Measurements from ENCODE around the gene CCDC154.

Gene CCDC154

GRCh38 chr16:1466054-1466453 lies 21.7 kb upstream of the CCDC154 start:
- no peak overlapping the region for H3K4me3 ChIP-seq (ENCODE audit: control insufficient read depth, low read depth, low read length)
- DNase-seq (ENCODE audit: low read depth), result no peak
- no peak for TF ChIP-seq CTCF (conservative IDR thresholded peaks at IDR 0.05; ENCODE audit: control insufficient read depth, insufficient read depth, low read depth, low read length)

- no peak for TF ChIP-seq CTCF (conservative IDR thresholded peaks at IDR 0.05; ENCODE audit: control insufficient read depth, insufficient read depth, low read depth, low read length)
- DNase-seq (ENCODE audit: low read depth), result no peak
- H3K4me3 ChIP-seq (ENCODE audit: control insufficient read depth, low read depth, low read length), result no peak overlapping the region
Observed at GRCh38 chr16:1465567-1465915, 21.2 kb upstream of the CCDC154 start.

GRCh38 chr16:1464894-1465566 lies 20.7 kb upstream of the CCDC154 start:
- no peak for TF ChIP-seq CTCF (conservative IDR thresholded peaks at IDR 0.05; ENCODE audit: control insufficient read depth, insufficient read depth, low read depth, low read length)
- H3K4me3 ChIP-seq (ENCODE audit: control insufficient read depth, low read depth, low read length), result no peak overlapping the region
- DNase-seq (ENCODE audit: low read depth), result no peak

- H3K4me3 ChIP-seq (ENCODE audit: control insufficient read depth, low read depth, low read length), result no peak overlapping the region
- no peak for TF ChIP-seq CTCF (conservative IDR thresholded peaks at IDR 0.05; ENCODE audit: control insufficient read depth, insufficient read depth, low read depth, low read length)
- no peak for DNase-seq (ENCODE audit: low read depth)
Observed at GRCh38 chr16:1464196-1464893, 20.0 kb upstream of the CCDC154 start.

GRCh38 chr16:1461146-1461545 lies 16.8 kb upstream of the CCDC154 start:
- no peak for DNase-seq (ENCODE audit: low read depth)
- no peak for TF ChIP-seq CTCF (conservative IDR thresholded peaks at IDR 0.05; ENCODE audit: control insufficient read depth, insufficient read depth, low read depth, low read length)
- H3K4me3 ChIP-seq (ENCODE audit: control insufficient read depth, low read depth, low read length), result no peak overlapping the region

GRCh38 chr16:1460602-1461138 lies 16.3 kb upstream of the CCDC154 start:
- DNase-seq (ENCODE audit: low read depth), result no peak
- no peak overlapping the region for H3K4me3 ChIP-seq (ENCODE audit: control insufficient read depth, low read depth, low read length)
- no peak for TF ChIP-seq CTCF (conservative IDR thresholded peaks at IDR 0.05; ENCODE audit: control insufficient read depth, insufficient read depth, low read depth, low read length)
